Amygdala (tissue), 56 donors: Measurements from ENCODE around the gene BCKDHB.
A peak's percentile ranks its signal among the peaks of the same experiment; 100 is the strongest.

ENCODE experiments used
- DNase-seq, 56 donors: peaks; one replicate each; lab custom pipeline; 2025; lab: John Stamatoyannopoulos, UW

The BCKDHB gene

DNA sequence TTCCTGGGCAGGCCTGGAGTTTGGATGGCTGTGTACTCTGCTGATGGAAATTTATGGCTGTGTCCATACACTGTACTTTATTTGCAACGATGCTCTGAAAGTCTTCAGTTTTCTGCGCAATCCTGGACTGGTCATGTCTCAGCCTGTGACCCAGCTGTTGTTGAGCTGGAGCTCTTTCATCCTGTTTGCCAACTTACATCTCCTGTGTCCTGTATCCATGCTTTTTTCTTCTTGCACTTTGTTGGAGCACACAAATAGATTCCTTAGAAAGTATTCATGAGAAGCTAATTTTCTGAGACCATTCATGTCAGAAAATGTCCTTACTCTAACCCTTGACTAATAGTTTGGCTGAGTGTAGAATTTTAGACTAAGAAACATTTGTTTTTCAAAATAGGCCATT is 251.2 kb downstream of the BCKDHB start:
- no peak for DNase-seq

DNA sequence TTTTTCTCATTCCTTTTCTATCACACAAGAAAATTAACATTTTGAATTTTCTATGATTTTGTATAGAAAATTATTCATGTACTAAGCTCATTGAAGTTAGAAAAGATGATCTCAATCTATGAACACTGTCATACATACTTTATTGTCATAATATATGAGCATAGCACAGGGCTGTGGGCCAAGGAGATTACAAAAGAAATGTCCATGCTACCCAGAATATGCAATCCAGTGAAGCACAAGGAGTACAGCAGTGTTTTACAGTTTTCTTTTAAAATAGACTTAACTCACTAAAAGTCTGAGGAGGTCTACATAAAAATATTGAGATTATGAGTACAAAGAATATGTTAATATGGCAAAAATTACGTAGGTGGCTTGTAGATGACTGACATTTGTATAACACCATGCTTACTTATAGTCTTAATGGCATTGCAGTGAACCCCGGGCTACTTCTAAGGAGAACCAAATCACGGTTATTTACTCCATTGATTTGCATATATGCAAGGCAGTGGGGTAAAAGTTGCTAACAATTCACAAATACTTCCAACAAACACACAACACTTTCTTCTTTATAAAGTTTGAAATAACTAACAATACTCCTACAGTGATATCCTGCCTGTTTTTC is 257.1 kb downstream of the BCKDHB start:
- no peak for DNase-seq

DNA sequence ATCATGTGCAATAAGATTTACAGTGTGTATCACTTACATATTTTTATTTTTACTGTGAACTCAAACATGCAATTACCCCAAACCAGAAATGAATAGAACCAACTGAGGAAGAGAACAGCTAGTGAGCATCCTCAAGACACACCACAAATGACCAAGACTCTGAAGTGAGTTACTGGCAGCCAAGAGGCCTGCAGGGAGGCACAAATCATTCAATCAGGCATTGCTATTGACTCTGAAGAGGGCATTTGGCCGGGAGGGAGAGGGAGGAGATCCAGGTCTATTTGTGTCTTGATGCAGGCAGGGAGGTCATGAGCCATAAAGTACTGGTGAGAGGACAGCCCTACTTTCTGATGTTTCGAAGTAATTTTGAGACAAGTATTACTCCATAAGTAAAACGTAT is 257.7 kb downstream of the BCKDHB start:
- no peak for DNase-seq

DNA sequence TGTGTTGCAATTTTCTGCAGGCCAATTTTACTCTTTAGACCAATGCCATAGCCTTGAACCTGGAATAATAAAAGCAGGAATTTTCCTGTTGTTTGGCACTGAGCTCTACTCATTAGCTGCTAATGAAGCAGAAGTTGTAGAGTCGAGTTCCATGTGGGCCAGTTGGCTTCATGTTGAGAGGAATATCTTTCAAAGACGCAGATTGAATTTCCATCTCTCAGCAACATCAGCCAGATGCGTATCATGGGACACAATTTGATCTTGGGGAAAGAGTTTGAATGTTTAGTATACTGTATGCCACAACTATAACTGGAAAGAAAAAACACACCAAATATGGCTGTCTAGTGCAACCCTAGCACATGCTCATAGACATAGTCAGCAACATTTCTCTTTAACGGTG is 259.6 kb downstream of the BCKDHB start:
- no peak for DNase-seq

DNA sequence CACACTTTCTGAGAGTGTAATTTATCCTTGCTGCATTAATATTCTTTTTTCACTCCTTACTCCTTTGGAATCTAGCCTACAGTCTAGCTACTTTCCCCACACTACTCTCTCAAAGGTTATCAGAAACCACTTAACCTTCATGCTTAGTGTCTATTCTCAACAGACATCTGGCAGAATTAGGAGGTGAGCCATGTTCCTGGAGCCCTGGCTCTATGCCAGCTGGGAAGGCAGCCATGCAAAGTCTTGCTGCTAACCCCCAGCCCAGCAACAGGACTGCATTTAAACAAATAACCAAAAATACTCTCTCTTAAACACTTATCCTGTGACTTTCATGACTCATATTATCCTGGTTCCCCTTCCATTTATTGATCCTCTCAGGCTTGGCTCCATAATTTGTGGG is 260.2 kb downstream of the BCKDHB start:
- DNase-seq, result peak in 4 of 56 donors; percentile 1 to 4 (median 2)

DNA sequence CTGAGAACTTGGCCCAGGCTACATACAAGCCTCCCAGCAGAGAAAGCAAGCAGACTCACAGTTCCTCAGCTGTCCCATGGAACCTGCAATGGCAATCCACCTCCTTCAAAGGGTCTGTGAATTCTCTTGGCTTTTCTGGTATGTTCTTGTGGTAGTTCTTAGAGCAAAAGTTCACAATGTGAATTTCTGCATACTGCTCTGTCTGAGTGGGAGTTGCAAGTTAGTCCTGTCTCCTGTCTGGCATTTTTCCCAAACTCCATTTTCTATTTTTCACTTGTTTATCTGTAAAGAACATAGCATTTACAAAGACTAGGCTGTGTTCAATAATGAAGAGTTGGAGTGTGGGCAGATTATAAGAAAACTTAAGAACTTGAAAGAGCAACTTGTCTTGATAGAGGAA is 269.9 kb downstream of the BCKDHB start:
- no peak for DNase-seq

DNA sequence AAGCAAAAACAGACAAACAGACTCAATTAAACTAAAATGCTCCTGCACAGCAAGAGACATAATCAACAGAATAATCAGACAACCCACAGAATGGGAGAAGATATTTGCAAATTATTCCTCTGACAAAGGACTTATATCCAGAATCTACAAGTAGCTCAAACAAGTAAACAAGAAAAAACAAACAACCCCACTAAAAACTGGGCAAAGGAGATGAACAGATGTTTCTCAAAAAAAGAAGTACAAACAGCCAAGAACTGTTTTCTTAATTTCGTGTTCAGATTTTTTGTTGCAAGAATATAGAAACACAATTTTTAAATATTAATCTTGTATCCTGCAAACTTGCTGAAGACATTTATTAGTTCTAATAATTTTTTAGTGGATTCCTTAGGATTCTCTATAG is 274.1 kb downstream of the BCKDHB start:
- no peak for DNase-seq

DNA sequence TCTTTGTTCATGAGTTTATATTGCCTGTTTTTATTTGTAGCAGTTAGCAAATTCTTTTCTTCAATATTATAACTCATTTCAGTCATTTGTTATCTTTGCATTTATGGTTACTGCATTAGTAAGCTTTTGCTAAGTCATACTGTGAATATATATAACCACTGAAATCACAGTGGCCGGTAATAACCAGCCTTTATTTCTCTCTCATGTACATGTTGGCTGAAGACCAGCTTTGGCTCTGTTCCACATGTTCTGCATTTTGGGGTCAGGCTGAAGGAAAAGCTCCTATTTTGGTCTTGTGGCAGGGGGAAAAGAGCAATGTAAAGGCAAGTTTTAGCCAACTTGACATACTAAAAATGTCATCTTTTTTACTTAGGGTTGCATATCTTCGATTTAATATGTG is 276.3 kb downstream of the BCKDHB start:
- no peak for DNase-seq

DNA sequence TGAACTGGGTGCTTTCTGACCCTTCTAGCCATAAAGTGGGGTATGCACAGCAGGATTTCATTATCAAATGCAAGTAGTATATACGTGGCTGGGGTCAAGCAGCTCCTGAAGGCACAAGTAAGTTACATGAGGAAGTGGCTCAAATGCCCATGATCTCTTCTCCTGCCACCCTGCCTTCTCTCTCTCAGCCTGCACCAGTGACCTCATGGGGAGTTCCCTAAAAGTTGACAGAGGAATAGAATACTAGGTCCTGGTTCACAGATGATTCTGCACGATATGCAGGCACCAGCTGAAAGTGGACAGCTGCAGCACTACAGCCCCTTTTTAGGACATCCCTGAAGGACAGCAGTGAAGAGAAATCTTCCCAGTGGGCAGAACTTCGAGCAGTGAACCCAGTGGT is 282.0 kb downstream of the BCKDHB start:
- DNase-seq, result no peak
